HG03460 (cell line): ENCODE measurements around the gene SSR2.

ENCODE experiments used
- ATAC-seq: cut with Tn5 transposase; IDR thresholded peaks from one replicate; pipeline ENCODE4 v1.9.1; 2021; ENCODE audit not compliant: unreplicated experiment

The SSR2 gene

GRCh38 chr1:156020293-156021092 lies at the start of gene SSR2:
Gene SSR2, minus strand, starts transcription at chr1:156020951. Its CDS starts 784 bp downstream, at chr1:156020167.
- ATAC-seq, result peak; percentile 97

- no peak for ATAC-seq
These were observed 49.8 kb upstream of the SSR2 start for GRCh38 chr1:156070548-156070947.

GRCh38 chr1:156069490-156070455 lies 49.0 kb upstream of the SSR2 start:
- no peak for ATAC-seq

GRCh38 chr1:156067262-156067661 lies 46.5 kb upstream of the SSR2 start:
- ATAC-seq, result no peak

GRCh38 chr1:156065871-156066270 lies 45.1 kb upstream of the SSR2 start:
- no peak for ATAC-seq

- ATAC-seq, result no peak
These were observed 44.5 kb upstream of the SSR2 start for GRCh38 chr1:156065212-156065611.

GRCh38 chr1:156064615-156065014 lies 43.9 kb upstream of the SSR2 start:
- ATAC-seq, result no peak

- no peak for ATAC-seq
These were observed 43.2 kb upstream of the SSR2 start for GRCh38 chr1:156063997-156064285.

- ATAC-seq, result no peak
These were observed 41.4 kb upstream of the SSR2 start for GRCh38 chr1:156062189-156062588.

GRCh38 chr1:156060937-156061636 lies 40.3 kb upstream of the SSR2 start, which contains the start of gene RAB25:
Gene RAB25, plus strand, starts transcription at chr1:156061160. Its CDS starts 241 bp downstream, at chr1:156061401.
- ATAC-seq, result no peak

GRCh38 chr1:156056326-156056849 lies 35.6 kb upstream of the SSR2 start:
- ATAC-seq, result no peak

GRCh38 chr1:156055281-156056048 lies 34.7 kb upstream of the SSR2 start:
- no peak for ATAC-seq

GRCh38 chr1:156054500-156055280 lies 33.9 kb upstream of the SSR2 start, which contains the start of gene LAMTOR2:
Gene LAMTOR2, plus strand, starts transcription at chr1:156054782. Its CDS starts 108 bp downstream, at chr1:156054890.
- peak; percentile 63 for ATAC-seq

GRCh38 chr1:156053768-156054499 lies 33.2 kb upstream of the SSR2 start, which contains the start of gene UBQLN4:
Gene UBQLN4, minus strand, starts transcription at chr1:156053798. Its CDS starts 97 bp downstream, at chr1:156053701.
- ATAC-seq, result peak; percentile 49

- ATAC-seq, result no peak
These were observed 32.4 kb upstream of the SSR2 start for GRCh38 chr1:156052862-156053767.

GRCh38 chr1:156051011-156051725 lies 30.4 kb upstream of the SSR2 start:
- ATAC-seq, result no peak

GRCh38 chr1:156050376-156050775 lies 29.6 kb upstream of the SSR2 start:
- ATAC-seq, result no peak
